ENCODE data around the gene PIGT.

Gene PIGT

DNA sequence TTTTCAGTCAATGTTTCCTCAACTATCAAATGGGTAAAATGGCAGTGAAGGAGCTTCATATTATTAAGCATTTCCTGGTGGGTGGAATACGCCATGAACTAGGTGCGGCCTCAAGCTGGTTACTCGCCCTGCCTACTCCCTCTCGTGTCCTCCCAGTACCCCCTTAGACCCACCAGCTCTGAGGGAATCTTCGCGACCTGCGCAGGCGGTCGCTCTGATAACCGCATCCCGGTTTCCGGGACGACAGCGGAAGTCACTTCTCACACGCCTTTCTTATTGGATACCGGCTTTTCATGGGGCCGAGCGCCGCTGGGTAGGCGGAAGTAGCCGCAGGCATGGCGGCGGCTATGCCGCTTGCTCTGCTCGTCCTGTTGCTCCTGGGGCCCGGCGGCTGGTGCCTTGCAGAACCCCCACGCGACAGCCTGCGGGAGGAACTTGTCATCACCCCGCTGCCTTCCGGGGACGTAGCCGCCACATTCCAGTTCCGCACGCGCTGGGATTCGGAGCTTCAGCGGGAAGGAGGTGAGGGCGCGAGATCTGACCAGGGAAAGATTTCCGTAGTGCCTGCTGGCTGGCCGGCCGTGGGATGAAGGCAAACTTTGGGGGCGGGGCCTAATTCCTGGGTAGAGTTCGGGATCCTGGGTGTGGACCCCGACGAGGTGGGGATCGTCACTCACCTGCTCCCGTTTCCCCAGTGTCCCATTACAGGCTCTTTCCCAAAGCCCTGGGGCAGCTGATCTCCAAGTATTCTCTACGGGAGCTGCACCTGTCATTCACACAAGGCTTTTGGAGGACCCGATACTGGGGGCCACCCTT, at the start of gene PIGT:
PIGT (plus strand) TSS at position 320 of the 816 bp plus-strand sequence; CDS start at position 336, 16 bp downstream.
- peak; percentile 87 for DNase-seq (ENCODE audit: low spot score)

DNA sequence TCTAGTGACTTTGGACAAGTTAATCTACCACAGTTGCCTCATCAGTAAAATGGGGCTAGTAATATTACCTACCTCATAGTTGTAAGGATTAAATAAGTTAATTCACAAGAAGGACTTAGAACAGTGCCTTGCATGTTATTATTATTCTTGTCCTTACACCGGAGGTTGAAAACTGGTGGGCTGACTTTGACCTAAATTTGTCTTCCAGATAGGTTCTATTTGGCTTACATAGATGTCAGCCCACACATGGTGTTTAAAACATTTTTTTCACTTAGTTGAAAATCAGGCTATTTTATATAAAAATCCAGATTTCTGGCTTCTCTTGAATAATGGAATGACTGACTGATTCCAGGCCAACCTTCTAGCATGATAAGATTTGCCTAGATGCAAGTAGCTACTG, 49.7 kb upstream of the PIGT start:
- no peak for DNase-seq (ENCODE audit: low spot score)

DNA sequence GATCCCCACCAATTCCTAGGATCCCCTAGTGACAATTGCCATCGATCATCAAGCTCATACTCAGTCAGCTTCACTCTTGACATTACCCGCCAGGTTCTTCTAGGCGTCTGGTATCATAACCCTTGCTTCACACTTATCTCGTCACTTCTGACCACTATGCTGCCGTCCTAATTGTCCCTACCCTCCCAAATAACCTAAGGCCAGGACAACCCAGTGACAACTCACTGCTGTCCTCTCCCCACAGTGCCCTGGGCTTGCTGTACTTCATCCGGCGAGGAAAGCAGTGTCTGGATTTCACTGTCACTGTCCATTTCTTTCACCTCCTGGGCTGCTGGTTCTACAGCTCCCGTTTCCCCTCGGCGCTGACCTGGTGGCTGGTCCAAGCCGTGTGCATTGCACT, 49.3 kb upstream of the PIGT start:
- DNase-seq (ENCODE audit: low spot score) = no peak

DNA sequence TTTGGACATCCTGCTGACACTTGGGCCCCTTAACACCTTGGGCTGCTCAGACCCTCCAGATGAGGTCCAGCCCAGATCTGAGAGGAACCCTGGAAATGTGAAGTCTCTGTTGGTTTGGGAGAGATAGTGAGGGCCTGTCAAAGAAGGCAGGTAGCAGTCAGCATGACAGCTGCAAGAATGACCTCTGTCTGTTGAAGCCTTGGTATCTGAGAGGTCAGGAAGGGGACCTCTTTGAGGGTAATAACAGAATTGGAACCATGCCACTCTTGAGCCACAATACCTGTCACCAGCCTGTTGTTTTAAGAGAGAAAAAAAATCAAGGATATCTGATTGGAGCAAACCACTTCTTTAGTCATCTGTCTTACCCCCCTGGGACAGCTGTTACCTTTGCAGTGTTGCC, 48.8 kb upstream of the PIGT start:
- DNase-seq (ENCODE audit: low spot score) = no peak

DNA sequence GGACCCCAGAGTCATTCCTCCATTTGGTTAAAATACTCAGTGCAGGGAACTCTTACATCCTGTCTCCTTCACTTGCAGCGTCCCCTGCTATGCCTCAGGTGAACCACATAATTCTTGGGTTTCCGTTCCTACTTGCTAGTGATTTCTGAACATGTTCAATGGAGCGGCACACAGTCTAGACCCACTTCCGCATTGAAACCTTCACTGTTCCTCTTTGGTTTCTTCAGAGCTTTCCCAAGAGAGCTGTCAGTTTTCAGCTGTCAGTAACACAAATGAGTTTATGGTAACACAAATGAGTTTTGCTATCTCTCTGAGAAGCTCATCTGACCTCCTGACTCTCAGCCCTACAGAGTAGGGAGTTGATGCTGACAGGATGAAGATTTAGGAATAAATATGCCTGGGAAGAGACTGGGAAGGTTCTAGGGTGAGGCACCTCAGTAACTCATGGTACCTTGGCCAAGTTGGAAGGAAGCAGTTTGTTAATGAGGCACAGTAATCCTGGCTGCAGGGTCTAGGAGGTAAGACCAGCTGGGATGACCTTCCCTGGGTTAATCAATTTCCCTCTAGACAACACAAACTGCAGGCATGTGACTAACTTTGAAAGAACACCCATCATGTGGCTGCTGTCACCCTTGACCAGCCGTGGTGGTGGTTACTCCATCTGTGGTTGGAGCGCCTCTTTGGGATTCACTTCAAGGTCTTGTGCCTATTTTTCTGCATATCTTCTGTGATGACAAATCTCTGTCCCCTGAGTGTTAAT, 47.5 kb upstream of the PIGT start:
- peak; percentile 43 for DNase-seq (ENCODE audit: low spot score)

DNA sequence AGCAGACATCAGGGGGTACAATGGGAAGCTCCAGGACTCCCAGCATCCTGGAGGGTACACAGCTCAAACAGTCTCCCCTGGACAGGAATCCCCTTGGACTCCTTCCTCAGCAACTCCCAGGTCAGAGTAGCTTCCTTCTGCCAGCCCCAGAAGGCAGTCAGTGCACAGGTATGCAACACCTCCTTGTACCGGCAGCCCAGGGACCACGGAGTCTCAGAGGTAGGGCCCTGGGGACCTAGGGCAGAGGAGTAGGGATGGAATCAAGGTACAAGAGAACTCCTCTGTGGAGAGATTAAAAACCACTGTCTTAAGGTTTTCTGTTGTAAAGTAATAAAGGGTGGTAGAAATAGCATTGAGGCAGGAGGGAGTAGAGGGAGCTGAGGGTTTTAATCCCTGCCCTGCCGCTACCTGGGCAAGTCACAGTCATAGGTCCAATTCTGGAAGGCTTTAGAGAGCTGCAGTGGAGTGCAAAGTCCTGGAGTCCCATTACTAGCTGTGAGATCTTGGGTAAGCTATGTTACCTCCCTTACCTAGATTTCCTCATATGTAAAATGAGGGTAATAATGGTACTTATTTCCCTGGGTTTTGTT, 45.3 kb upstream of the PIGT start:
- DNase-seq (ENCODE audit: low spot score) = no peak

DNA sequence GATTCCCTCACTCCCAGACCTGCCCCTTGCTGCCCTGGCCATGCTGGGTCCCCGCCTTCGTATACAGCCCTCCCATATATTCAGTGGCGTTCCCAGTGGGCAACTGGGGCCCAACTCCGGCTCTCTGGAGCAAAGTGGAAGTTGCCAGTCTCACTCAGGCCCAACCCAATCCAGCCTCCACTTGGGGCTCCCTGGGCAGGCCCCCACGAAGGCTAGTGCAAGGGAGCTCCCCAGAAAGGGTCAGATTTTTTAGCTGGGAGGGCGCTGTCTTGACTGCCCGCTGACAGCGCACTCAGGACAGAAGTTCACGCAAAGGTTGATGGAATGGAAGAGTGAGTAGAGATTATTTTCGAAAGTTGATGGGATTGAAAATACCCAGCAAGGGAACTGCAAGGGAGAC, 43.7 kb upstream of the PIGT start:
- no peak for DNase-seq (ENCODE audit: low spot score)

DNA sequence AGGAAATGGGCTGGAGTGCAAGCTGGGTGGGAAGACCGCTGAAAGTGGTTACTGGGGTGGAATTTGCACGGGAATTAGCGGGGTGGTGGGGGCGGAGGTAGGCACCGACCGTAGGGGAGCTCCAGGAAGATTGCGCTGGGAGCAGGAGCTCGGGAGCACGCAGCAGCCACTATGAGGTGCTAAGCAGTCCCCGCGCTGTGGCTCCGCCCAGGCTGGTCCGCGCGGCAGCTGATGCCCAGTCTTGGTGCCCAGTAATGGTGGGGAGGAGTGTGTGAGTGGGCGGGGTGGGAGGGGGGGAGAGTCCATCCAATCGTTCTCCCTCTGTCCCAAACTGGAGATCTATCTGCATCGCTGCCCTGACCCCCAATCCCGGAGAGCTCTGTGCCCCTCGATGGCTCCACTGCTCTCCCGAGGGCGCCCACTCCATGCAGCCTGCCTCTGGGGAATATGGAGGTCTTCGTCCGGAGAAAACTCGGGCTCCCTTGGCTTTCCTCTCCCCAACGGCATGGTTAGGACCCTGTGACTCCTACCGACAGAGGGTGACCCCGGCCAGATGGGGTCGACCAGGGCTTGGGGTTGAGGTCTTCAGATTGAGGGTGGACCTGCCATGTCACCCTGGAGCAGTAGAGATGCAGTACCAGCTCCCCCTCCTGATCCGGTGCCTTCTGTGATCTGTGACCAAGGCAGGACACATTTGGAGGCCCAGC, 43.1 kb upstream of the PIGT start:
- DNase-seq (ENCODE audit: low spot score) = no peak

DNA sequence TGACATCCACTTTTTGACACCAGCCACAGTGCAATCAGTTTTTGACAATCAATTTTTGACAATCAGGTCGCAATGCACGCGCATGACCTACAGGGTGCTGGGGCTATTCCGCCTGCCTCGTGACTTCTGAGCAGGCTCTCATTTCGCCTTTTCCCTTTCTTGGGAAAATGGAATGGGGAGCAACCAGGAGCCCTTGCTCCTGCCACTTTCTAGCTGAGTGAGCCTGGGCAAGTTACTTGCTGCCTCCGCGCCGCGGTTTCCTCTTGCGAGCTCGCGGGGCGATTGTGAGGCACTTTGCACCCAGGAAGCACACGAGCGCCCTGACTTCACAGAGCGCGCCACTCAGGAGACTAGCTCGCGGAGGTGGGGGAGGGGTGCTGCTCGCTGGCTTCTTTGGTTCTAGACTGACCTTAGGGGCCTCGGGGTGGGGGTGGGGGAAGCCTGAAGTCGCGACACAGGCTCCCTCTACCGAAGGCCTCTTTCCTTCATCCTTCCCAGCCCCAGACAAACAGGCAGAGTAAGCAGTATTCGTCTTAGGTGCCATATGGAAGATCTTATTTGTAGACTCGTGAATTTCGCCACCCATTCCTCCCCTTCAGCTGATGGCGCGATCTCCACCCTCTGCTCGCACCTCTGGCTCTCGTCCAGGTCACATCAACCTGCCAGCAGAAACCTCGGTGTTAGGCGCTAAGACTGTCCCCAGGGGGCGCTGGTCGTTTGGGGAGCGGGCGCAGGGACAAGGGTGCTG, 42.4 kb upstream of the PIGT start:
- DNase-seq (ENCODE audit: low spot score) = peak; percentile 91

DNA sequence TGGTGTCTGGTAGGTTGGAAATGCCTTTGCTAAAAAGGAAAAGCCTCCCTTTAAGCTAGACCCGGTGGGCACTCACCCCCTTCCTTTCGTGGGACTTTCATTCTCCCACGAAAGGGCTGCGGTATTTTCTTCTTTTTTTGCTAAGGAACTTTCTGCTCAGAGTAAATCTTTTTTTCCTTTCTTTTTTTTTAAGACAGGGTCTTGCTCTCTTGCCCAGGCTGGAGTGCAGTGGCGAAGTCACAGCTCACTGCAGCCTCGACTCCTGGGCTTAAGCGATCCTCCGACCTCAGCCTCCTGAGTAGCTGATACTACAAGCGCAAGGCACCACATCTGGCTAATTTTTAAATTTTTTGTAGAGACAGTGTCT, 41.9 kb upstream of the PIGT start:
- DNase-seq (ENCODE audit: low spot score) = no peak

DNA sequence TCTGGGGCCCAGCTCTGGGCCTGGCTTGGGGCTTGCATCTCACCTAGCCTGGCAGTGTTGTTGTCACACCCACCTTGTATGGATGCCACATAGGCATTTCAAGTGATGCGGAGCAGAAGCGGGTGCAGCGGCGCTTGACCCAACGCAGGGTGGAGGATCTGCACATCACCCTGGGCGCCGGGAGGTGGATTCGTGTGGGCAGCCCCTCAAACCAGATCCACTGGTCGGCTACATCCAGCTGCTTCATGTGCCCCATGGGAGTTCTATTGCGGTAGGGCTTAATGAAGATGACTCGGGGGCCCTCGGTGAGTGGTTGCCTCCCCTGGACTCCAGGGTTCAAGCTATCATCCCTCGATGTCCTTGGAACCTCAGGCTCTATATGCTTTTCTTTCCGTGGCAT, 41.0 kb upstream of the PIGT start:
- no peak for DNase-seq (ENCODE audit: low spot score)

DNA sequence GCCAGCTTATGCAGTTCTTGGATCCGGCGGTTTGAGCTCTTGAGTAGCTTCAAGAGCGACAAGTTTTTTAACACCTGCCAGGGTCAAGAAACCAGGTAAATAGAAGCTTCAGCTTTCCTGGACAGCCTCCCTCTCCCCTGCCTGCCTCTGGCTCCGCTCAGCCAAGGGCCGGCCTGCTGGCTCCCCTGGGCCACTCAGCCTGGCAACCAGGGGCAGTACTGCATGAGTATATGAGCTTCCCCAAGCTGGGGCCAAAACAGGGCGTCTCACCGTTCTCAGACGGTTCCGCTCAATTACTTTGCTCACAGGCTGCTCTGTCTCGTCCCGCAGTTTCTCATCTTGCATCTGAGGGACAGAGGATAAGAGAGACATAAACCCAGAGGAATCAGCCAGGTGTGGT, 38.7 kb upstream of the PIGT start:
- no peak for DNase-seq (ENCODE audit: low spot score)

DNA sequence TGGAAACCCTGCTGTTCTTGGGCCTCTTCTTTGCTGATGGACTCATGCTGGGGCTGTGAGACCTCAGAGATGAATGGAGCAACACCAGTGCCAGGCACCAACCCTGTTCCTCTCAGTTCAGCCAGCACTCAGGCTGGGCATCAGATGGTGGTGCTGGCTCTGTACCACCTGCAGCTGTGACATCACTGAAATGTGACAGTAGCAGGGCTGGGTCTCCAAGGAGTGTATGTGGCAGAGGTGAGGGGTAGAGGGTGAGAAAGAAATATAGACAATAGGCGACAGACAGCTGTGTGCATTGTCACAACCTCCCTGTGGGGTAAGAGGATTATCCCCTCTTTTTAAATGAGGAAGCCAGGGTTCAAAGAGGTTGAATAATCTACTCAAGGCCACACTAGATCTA, 37.8 kb upstream of the PIGT start, which contains the start of gene TP53TG5:
TP53TG5 (minus strand) TSS at position 135 of the 400 bp plus-strand sequence; CDS start at position 46, 89 bp downstream.
- no peak for DNase-seq (ENCODE audit: low spot score)

DNA sequence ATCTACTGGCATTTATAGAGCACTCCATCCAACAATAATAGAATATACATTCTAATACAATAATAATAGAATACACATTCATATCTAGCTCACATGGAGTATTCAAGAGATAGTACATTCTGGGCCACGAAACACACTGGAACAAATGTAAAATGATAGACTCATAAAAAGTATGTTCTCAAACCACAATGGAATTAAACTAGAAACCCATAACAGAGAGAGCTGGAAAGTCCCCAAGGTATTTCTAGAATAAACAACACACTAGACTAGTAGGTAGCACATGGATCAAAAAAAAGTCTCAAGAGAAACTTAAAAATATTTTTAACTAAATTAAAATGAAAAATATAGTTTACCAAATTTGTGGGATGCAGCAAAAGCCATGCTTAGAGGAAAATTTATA, 28.7 kb upstream of the PIGT start:
- DNase-seq (ENCODE audit: low spot score) = no peak

DNA sequence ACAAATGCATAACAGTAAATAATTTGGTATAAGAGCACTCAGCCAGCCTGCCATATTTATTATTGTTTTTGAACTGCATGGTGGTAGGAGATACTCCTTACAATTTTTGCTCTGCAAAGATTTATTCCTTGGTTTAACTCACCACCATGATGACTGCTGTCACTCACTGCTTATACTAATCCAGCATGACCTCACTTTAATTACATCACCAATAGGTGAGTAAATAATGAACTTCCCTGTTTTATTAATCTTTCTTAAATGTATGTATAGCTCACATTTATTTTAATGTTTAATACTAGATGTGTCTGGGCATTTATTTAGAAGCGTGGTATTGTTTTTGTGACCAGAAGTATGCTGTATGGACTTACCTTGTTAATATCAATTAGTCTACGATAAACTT, 25.0 kb upstream of the PIGT start:
- DNase-seq (ENCODE audit: low spot score) = no peak

DNA sequence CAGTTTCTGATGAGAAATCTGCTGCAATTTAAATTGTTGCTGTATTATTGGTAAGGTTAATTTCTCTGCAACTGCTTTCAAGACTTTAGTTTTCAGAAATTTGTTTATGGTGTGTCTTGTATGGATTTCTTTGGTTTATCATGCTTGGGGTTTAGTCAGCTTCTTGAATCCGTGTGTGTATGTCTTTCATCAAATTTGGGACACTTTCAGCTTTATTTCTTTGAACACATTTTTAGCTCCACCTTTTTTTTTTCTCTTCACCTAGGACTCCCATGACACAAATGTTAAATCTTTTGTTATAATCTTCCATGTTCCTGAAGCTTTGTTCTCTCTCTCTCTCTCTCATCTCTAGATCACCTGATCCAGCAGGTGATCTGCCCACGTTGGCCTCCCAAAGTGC, 24.4 kb upstream of the PIGT start:
- no peak for DNase-seq (ENCODE audit: low spot score)

DNA sequence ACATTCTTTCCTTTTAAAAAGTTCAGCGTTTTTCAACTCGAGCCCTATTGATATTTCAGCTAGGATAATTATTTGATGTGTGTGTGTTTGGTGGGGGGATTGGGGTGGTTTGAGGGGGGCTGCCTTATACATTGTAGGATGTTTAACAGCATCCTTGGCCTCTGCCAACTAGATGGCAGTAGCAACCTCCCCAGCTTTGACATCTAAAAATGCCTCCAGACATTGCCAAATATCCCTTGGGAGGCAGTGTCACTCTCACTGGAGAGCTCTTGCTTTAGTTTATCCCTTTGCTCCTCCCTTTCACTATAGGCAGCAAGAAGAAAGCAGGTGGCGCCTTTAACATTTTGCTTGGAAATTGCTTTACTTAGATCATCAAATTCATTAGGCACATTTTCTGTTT, 23.2 kb upstream of the PIGT start:
- no peak for DNase-seq (ENCODE audit: low spot score)

DNA sequence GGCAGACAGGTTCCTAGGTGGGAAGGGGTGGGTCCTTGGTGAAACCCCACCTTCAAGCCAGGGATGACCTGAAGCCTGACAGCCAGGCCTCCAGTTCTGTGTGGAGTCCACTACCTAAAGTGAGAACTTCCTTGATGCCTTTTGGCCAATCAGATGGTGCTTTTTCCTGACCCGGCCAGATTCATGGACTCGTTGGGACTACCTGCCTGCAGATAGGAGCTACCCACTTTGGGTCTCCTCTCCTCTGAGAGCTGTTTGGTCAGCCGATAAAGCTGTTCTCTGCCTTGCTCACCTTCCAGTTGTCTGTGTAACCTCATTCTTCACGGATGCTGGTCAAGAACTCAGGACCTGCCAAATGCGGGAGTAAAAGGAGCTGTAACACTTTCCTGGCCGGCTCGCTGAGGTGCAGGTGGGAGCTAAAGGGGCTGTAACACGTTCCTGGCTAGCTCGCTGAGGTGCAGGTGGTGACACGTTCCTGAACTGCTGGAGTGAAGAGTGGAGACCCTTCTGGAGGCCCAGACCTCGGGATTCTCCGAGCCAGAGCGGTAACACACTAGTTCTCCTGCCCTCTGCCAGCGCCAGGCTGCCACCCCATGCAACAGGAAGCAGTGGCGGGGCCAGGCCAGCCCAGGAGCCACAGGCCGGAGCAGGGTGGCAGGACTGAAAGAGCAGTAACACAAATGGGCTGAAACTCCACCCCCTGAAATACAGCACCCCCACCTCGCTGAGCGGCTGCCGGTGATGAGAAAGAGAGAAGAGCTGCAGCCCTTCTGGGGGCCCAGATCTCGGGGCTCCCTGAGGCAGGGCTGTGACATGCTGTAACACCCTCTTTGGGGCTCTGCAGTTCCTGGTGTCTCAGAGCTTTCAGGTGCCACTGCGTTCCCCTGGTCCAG, 21.5 kb upstream of the PIGT start:
- DNase-seq (ENCODE audit: low spot score) = no peak

DNA sequence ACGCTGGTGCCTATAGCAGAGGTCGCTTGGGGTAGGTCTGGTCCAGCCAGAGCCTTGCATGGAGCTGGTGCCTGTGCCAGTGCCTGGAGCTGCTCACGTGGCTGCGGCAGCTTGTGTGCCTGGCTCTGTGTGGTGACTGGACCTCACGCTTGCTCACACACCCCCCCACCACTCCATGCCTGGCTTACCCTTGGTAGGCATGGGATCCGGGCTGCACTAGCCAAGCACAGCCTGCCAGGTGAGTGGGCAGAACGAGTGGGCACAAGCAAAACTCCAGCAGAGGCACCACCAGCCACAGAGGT, 20.9 kb upstream of the PIGT start:
- no peak for DNase-seq (ENCODE audit: low spot score)

DNA sequence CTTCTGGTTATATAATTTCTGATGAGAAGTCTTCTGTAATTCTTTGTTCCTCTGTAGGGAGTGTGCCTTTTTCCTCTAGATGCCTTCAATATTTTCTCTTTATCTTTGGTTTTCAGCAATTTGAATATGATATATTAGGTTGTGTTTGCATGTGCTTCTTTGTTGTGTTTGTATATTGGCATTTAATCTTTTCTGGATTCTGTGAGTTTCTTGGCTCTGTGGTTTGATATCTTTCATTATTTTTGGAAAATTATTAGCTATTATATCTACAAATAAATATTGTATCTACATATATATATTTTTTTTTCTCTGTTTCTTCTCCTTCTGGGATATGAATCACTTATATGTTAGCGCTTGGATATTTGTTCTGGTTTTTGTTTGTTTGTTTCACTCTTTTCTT, 16.9 kb upstream of the PIGT start:
- no peak for DNase-seq (ENCODE audit: low spot score)

Data from CD4-positive, alpha-beta T cell treated with Interleukin-15 for 4 hours (primary cell).